ENCODE results near the gene HIRA. TPM values are rescaled to one million over a fixed set of nuclear protein-coding genes. Genes with fewer than 3 reads are reported as not detected.
"Not testable (repeated sequence)": the region's sequence is repeated elsewhere in the genome, so short reads cannot be mapped to it uniquely, and the experiment has no call there.

The HIRA gene
- total RNA-seq, 1 donor from 2014 or later: 29.2 TPM

DNA sequence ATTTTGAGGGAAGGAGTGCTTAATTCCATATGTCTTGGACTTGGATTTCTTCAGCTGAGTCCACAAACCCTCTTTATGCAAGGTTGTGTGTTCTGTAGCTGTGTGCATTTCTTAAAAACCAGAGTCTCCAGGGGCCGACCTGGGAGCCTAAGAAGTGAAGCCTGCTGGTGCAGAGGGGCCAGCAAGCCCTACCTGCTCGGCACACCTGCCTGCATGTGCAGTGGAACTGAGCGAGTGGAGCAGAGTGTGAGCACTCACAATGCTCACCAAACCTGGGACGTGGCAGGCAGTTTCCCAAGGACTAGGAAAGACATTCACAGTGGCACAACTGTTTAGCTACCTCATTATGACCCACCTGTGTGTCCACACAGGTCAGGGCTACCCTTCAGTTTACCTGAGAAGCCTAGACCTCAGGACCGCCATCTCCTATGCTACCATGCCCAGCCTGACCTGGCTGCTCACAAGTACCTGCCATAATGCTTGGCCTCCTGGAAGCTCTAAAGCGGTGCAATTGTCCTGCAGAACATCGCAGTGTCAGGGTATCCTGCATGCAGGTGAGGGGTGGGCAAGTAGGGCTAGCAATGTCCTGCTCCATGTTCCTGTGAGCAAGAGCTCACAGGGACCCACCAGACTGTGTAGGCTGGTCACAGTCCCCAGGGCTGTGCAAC, 12.1 kb upstream of the HIRA start:
- DNase-seq (ENCODE audit: low spot score): no peak

DNA sequence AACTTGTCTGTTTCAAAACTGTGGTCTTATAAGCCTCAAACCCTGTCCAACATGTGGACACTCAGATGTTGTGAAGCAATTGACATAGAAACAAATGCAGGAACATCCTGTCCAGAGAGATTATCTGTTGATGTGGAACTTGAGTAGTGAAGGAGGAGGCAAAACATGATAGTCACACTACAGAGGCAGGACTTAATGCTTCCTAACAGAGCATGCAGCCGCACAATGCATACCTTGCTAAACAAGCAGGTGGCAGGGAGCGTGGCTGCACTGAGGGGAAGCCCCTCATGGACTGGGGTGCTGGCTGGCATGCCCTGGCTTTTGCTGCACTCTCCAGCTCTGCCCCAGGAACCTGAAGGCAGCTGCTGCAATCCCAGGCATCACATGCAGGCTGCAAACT, 10.6 kb upstream of the HIRA start:
- no peak for DNase-seq (ENCODE audit: low spot score)

DNA sequence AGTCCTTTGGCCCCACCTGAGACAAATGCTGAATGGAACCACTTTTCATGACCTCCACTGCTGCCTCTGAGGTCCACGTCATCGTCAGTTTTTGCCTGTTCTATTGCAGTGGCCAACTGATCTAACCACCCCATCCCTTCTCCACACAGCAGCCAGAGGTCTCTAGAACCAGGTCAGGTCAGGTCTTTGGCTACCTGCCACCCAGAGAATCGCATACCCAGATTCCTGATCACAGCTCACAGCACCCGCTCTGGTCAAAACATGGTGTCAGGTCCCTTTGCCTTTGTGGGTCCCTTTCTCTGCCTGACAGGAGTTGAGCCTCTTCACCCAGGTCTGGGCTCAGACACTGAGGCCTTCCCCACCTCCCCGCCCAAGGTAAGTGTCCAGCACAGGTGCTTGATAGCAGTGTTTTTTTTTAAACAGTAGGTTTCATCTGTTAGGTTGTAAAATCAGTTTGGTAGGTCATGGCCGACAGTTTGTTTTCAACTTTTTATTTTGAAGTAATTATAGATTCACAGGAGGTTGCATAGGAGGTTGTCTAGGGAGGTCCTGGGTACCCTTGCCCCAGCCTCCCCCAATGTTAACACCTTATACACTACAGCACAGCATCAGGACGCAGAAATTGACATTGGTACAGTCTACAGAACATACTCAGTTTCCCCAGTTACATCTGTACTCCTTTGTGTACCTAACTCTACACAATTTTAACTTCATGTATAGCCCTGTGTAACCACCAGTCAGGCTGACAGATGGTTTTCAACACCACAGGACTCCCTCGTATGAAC, 9.1 kb upstream of the HIRA start:
- no peak for DNase-seq (ENCODE audit: low spot score)

DNA sequence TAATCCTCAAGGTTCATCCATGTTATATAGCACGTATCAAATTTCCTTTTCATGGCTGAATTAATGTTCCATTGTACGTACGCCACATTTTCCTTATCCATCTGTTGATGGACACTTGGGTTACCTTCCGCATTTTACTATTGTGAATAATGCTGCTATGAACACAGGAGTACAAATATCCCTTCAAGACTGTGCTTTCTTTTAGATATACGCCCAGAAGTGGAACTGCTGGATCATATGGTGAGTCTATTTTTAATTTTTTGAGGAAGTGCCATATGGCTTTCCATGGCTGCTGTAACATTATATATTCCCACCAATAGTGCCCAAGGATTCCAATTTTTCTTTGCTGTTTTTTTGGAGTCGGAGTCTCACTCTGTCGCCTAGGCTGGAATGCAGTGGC, 6.8 kb upstream of the HIRA start:
- no peak for DNase-seq (ENCODE audit: low spot score)

DNA sequence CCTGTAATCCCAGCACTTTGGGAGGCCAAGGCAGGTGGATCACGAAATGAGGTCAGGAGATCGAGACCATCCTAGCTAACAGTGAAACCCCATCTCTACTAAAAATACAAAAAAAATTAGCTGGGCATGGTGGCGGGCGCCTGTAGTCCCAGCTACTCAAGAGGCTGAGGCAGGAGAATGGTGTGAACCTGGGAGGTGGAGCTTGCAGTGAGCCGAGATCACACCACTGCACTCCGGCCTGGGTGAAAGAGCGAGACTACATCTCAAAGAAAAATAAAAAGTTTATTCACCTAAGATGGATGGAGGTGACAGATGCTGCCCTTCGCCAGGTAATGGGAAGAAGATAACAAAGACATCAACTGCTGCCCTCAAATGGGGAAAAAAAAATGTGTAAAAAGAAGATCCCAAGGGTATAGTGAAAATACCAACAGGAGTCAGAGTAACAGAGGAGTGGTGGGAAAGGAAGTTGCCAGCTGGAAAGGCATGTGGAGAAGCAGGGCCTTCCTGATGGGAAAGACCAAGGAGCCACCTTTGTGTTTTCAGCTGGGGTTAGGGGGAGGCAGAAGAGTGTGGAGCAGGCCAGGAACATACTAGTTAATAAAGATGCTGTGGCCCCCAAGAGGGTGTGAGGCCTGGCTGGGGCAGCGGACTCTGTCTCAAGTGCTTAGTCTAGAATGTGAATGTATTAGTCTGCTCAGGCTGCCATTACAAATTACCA, 5.1 kb upstream of the HIRA start:
- DNase-seq (ENCODE audit: low spot score): not testable (repeated sequence)

DNA sequence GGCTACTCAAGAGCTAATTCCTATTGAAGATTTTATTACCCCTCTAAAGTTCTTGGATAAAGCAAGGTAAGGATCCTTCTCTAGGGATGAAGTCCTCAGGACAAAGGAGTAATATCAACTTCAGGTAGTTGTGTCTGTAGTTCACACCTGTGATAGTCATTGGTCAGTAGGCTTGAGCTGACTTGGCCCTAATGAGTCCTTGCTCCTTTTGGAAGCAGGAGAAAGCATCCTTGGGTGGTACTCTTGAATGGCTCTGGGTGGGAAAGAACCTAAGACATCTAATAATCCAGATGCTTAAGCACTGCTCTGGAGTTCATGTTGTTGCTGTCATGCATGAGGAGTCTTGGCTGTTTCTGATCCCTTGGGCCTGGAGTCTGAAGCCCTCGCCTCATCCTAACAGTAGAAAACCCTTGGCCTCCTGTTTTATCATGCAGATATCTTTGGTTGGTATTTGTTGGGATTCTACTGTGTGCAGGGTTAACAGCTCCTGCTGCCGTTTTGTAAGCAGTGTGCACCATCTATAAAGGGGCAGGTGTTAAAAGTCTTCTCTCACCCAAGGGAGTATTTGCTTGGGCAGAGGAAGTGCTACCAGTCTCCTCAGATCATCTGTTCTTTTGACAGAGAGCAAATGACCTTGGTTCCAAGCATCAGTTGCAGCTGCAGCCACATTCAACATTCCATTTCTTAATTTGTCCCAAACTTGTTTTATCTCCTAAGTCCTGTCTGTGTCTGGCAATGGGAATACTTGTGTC, 3.5 kb upstream of the HIRA start:
- no peak for DNase-seq (ENCODE audit: low spot score)

DNA sequence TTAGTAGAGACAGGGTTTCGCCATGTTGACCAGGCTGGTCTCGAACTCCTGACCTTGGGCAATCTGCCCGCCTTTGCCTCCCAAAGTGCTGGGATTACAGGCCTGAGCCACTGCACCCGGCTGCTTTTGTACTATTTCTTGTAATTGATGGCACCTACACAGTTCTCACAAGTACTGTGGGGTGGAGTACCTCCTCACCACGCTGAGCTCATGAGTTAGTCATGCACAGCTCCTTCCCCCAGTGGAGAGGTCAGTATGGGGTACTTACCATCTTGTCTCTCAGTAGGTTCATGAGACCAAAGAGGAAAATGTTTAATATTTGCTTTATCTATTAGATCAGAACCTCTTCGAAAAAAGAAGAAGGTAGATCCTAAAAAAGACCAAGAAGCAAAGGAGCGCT, 2.9 kb upstream of the HIRA start:
- no peak for DNase-seq (ENCODE audit: low spot score)

DNA sequence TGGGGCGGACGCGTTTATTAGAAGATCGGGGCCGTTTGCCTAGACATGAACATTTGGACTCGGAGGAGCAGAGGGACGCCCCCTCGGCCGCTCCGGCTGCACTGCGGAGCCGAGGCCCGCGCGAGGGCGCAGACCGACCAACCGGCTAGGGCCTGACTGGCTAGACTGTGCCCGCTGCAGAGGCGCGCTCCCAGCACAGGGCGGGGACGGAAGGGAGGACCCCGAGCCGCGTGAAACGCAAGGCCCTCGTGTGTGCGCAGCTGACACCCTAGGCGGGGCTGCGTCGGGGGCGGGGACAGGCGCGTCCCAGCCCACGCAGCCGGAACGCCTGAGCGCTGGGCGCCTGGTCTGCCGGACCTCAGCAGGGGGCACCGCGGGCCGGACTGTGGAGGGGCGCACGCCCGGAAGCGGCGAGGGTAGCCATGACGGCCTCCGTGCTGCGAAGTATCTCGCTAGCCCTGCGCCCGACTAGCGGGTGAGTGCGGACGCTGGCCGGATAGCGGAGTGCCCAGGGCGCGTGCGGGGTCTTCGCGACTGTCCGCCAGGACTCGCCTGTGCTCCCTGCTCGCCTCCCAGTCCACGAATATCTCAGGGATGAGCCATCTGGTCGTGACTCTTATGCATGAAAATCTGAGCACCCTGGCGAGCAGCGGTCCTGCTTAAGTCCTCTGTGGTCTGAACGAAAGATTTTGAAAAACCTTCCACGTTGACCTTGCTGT, 759 bp upstream of the HIRA start, which contains the start of gene MRPL40:
TSS of gene MRPL40 (plus strand) at position 413 of the 719 bp plus-strand sequence. CDS start at position 423, 10 bp downstream.
- DNase-seq (ENCODE audit: low spot score): peak; percentile 98

DNA sequence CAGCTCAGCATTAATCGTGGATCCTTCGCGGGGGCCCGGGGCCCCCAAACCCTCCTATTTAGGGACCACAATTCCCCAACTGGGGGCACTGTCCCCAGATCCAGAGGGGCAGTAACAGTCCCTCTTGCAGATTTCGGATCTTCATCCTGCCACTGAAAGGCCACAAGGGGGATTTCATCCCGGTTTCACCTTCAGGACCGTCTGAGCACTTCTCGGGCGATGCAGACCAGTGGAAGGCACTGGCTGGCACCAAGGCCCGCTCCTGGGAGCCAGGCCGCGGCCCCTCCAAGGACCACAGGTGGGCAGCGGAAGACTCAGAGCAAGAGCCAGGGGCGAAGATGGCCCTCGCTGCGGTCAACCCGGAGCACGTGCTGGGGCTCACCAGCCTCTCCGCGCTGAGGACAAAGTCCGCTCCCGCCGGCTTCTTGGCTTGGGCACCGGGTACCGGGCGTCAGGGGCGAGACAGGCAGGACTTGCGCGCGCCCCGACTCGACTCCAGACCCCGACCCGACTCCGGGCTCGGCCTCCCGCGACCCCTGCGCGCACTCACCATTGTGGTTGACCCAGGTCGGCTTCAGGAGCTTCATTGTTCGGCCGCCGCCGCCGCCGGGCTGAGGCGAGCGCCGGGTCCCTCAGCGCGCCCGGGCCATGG, 517 bp downstream of the HIRA start:
- DNase-seq (ENCODE audit: low spot score): no peak

DNA sequence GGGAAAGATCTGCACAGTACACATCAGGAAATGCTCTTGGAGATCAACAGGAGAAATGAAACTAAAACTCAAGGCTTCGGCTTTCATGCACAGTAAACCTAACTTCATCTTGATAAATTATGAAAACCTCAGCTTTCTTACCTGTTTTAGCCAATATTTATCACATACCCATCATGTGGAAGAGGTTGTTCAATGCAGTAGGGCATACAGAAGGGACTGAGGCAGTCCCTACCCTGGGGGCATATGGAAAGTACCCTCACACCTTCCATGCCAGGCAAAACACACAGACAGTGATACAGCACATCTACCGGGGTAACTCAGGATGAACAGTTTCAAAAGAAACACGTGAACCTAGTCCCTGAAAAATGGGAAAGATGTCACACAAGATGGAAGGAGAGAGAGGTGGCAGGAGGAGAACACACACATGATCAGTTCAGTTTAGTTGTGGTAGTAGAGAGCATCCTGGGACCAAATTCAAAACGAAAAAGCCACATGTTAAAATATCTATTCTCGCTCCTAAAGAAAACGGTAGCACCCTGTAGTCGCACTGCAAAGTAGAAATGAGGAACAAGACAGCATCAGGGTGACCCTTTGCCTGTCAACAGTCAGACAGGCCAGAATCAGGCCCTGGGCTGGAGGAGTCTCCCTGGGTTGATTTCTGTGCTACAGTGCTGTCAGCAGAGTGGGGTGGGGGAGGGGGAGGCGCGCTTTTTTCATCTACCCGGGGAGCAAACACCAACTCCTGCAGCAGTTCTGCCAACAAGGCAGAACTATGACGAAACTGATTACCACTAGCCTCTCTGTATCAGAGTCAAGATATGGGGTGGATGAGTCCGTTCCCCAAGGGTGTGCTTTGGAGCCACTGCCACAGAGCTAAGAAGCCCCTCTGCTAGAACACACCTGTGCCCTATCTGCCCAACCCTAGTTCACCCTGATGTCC, 1.3 kb downstream of the HIRA start:
- DNase-seq (ENCODE audit: low spot score): no peak

DNA sequence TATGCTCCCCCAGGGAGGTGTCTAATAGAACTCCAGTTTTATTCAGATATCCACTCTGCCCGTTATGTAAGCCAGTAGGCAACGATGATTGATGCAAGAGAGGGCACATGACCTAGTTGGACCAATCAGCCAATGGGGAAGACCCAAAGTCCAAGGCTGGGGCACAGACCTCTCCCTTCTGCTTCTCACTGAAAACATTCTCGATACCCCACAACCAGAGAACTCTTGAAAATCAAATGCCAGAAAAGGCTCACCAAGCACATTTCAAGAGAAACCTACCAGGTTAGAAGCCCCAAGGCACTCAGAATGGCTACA, 7.4 kb downstream of the HIRA start:
- no peak for DNase-seq (ENCODE audit: low spot score)

DNA sequence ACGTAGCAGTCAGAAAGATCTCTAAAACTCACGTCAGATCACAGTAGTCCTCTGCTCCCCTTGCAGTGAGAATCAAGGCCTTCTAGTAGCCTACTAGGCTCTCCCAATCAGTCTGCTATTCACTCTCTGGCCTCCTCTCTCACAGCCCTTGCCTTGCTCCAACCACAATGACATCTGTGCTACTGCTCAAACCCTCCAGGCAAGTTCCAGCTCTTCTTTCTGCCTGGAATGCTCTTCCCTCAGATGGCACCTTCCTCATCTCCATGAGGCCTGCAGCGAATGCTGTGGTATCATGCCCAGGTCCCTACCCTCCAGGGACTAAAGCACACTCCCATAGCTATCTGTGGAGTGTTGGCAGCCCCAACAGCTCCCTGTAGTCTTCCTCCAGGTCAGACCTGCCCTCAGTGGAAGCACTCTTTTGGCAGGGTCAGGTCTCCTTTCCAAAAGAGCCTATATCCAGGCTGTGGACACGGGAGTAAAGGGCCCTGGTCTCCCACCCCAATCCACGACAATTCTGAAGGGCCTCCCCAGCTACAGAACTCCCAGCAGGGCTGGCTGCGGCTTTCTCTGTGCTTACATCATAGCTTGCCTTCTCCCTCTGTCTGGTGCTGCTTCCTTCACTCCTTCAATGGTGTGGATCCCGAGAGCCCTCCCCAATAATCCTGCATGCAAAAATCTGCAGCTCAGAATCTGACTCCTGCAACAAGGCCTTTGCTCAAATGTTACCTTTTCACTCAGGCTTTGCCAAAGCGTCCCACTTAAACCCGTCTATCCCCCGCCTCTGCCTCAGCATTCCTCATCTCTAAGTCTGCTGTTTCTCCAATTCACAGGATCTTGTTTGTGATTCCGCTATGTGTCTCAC, 8.9 kb downstream of the HIRA start:
- no peak for DNase-seq (ENCODE audit: low spot score)

DNA sequence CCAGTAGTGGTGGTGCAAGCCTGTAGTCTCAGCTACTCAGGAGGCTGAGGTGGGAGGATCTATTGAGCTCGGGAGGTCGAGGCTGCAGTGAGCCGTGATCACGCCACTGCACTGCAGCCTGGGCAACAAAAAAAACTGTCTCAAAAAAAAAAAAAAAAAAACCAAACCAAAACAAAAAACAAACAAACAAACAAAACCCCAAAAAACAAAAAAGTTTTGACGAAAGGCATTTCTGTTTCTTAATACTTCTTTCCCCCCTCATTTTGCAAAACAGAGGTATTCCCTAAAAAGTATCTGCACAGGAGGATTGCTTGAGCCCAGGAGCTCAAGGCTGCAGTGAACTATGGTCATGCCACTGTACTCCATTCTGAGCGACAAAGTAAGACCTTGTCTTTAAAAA, 11.2 kb downstream of the HIRA start:
- no peak for DNase-seq (ENCODE audit: low spot score)

DNA sequence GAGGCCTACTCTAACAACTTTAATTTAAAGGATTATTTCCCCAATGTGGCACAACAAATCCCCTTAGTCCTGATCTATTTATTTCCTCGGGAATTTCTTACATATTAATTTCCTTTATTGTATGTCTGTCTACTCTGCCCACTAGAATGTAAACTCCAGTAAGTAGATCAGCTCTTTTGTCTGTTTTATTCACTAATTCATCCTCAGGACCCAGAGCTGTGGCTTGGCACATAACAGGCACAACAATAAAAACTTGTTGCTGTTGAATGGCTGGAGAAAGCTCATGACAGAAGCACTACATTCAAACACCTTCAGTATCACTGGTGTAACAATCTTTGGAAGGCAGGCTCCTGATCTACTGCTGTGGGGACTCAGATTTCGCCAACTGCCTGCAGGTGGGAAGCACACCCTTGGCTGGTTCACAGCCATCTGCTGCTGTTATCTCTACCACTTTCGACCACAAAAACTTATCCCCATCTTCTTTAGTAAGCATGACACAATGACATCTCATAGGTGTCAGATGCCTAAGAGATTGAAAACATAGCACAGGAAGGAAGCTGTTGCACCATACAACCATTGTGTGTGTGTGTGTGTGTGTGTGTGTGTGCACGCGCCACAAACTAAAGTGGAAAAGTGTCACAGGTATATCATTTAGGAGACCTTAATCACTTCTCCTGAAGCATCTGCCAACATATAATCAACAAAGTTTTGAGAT, 11.9 kb downstream of the HIRA start:
- DNase-seq (ENCODE audit: low spot score): no peak

DNA sequence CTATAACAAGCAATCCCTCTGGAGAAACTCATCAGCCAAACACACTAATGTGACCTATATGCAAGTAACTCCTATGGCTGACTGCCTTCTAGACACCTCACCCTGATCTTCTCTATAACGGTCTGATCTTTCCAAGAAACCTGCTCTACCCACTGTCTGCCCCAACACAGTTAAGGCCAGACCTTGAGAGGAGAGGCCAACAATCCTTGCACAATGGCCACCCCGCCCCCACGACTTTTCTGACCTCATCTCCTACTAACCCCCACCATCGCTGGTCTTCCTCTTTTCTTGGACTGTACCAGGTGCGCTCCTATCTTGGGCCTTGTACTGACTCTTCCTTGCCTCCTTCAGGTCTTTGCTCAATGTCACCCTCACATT, 12.5 kb downstream of the HIRA start:
- no peak for DNase-seq (ENCODE audit: low spot score)

DNA sequence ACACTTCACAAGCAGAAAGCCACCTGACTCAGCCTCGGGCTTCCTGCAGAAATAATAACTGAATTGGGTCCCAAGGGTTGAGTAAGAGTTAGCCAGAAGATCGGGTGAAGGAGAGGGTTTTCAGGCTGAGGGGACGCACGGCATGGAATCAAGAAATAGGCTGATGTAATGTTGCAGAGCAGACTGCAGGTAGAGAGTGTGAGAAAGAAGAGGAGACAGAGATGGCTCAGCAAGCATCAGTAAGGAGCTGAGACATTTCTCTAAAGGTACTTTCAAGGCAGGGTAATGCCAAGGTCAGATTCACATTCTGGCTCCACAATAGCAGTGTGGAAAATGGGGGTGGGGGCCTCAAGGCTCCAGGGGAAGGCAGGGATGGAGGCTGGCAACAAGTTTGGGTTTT, 18.6 kb downstream of the HIRA start:
- DNase-seq (ENCODE audit: low spot score): no peak

DNA sequence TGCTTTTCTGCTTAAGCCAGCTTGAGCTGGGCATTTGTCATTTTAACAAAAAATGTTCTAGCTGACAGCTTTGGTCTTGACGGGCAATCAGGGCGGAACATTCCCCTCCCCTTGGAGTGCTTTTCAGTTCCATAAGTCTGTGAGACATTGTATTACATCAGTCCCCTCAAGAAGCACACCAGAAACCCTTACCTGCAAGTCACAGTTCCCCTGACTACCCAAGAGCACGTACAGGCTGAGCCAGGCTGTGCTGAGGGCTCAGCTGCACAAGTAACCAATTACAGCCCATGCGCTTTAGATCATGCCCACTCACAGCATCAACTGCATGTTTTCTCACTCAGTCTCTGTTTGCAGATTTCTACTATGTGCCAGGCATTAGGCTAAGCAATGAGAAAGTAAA, 19.1 kb downstream of the HIRA start:
- DNase-seq (ENCODE audit: low spot score): no peak

DNA sequence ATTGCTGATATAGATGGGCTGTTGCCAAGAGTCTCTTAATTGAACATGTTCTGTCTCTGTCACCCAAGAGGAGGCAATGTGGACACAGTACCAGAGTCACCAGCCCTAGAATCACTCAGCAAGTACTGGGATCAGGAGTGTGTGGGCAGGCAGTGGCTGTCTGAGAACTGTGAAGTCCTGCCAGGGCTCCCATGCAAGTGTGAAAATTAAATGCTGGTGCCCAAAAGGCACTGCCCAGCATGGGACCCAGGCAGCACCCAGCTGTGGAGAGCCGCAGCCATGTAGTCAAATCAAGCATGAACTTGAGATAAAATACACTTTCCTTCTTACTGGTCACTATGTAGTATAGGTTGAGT, 19.9 kb downstream of the HIRA start:
- no peak for DNase-seq (ENCODE audit: low spot score)
